HUES48 (cell line): ENCODE results near the gene HTT.
A peak's percentile ranks its signal among the peaks of the same experiment; 100 is the strongest.

ENCODE experiments used
- H3K27ac ChIP-seq: one replicate; pipeline ENCODE4 v1.7.0; 2013; ENCODE audit warnings: low read depth, low read length, inconsistent platforms
- H3K27me3 ChIP-seq: 2 replicates; pipeline ENCODE4 v1.6.1; 2013; ENCODE audit warnings: mild to moderate bottlenecking, low read length; ENCODE audit not compliant: control insufficient read depth, insufficient read depth
- H3K36me3 ChIP-seq: 2 replicates; pipeline ENCODE4 v1.6.1; 2013; ENCODE audit warnings: low read length; ENCODE audit not compliant: control insufficient read depth, insufficient read depth
- H3K4me1 ChIP-seq: 2 replicates; pipeline ENCODE4 v1.6.1; 2013; ENCODE audit warnings: mild to moderate bottlenecking, low read length; ENCODE audit not compliant: control insufficient read depth, insufficient read depth
- H3K4me3 ChIP-seq: 2 replicates; pipeline ENCODE4 v1.5.1; 2013; ENCODE audit warnings: mild to moderate bottlenecking, low read depth, low read length
- H3K9ac ChIP-seq: 2 replicates; pipeline ENCODE4 v1.6.1; 2013; ENCODE audit warnings: mild to moderate bottlenecking, low read depth, low read length, moderate library complexity
- H3K9me3 ChIP-seq: 2 replicates; pipeline ENCODE4 v1.6.1; 2013; ENCODE audit warnings: low read length; ENCODE audit not compliant: control insufficient read depth, insufficient read depth

HTT gene

DNA sequence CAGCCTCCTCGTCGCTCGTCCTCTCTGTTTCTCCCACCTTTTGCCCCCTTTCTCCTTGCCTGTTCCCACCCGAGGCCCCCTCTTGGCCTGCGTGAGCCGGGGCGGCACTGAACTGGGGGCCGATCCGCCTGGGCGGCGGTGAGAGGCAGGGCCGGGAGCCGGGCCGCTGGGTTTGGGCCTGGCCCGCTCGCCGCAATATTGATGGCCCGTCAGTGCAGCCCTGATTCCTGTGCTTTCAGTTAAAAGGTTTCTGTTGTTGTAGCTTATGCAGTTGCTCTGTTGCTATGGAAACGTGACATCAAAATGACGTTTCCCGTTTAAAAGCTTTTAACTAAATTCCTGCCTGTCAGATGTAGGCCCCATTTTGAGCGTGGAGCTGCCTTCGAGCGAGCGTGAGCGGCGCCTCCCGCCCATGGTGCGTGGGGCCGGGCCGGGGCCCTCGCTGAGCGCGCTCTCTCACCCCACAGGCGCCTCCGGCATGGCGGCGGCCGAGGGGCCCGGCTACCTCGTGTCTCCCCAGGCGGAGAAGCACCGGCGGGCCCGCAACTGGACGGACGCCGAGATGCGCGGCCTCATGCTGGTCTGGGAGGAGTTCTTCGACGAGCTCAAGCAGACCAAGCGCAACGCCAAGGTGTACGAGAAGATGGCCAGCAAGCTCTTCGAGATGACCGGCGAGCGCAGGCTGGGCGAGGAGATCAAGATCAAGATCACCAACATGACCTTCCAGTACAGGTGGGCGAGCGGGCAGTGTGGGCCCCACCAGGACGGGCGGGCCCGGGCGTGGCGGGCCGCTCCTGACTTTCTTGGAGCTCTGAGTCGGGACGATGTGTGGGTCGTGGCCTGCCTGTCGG lies 174.6 kb downstream of the HTT start, which contains the start of gene MSANTD1:
Gene MSANTD1, plus strand, starts transcription at position 349 of the 851 bp plus-strand sequence. Its CDS starts 64 bp downstream, at position 413.
- Histone ChIP-seq H3K4me1 (peaks cover 4% of the 10 kb centered on the region; the same call in 1 of the 2 replicates), H3K27ac (no peak within 1 kb of the TSS), H3K9ac (no peak within 1 kb of the TSS)

DNA sequence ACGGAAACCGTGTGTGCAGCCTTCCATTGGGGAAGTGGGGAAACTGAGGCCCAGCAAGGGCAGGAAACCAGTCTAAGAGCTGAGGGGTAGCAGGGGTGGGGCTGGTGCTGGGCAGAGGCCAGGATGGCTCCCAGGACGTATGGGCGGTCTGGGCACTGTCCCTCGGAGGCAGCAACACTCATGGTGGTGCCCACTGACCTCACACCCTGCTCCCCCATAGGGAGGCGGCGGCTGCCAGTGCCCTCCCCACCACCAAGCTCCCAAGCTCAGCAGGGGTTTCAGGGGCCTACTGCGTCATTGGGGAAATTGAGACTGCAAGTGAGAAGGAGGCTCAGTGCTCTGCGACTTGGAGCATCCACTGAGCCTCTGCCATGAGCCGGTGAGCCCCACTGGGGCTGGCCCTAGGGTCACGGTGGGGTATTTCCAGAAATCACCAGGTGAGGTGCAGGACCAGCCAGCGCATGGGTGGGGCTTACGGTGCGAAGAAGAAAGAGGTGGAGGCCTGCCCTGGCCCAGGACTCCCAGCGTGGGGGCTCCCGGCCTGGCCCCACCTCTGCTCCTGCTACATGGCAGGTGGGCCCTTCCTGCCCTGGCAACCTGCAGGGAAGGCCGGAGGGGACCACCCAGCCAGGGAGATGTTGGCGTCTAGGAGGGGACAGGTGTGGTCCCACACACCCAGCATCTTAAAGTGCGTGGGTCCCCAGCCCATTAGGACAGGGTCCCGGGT lies 175.4 kb downstream of the HTT start:
- H3K36me3 ChIP-seq: no peaks in the 10 kb centered on the region
- H3K9ac ChIP-seq: no peak overlapping the region
- H3K27me3 ChIP-seq: no peaks in the 10 kb centered on the region
- no peak overlapping the region for H3K4me3 ChIP-seq
- H3K4me1 ChIP-seq: peaks cover 4% of the 10 kb centered on the region; the same call in 1 of the 2 replicates
- no peaks in the 10 kb centered on the region for H3K9me3 ChIP-seq
- no peak overlapping the region for H3K27ac ChIP-seq

More for the DNA sequence above, 174.6 kb downstream of the HTT start, which contains the start of gene MSANTD1:
- Histone ChIP-seq H3K27me3 (no peaks in the 10 kb centered on the region), H3K4me3 (no peak within 1 kb of the TSS), H3K9me3 (no peaks in the 10 kb centered on the region), H3K36me3 (no peaks in the 10 kb centered on the region)

DNA sequence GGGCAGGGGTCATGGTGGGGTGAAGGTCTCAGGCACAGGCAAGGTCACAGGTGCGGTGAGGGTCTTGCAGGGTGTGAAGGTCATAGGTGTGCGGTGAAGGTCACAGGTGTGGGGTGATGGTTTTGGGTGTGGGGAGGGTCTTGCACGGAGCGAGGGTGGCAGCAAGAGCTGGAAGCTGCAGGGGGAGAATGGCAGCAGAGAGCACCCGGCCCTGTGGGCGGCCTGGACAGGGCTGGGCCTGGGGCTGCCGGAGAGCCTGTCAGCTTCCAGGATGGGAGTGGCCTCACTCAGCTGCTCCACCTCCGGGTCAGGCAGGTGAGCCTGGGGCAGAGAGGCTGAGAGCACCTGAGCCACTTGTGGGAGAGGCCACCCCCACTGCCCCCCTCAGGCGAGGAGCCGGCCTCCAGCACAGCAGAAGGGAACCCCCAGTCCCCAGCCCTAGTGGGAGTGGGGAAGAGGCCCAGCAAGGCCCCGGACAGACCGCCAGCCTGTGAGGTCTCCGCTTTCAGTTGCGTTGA lies 176.0 kb downstream of the HTT start:
- Histone ChIP-seq H3K27me3 (no peaks in the 10 kb centered on the region), H3K4me1 (peaks cover 4% of the 10 kb centered on the region; the same call in 1 of the 2 replicates), H3K27ac (peak overlapping the region; percentile 12), H3K4me3 (no peak overlapping the region), H3K9ac (no peak overlapping the region), H3K36me3 (no peaks in the 10 kb centered on the region), H3K9me3 (no peaks in the 10 kb centered on the region)

DNA sequence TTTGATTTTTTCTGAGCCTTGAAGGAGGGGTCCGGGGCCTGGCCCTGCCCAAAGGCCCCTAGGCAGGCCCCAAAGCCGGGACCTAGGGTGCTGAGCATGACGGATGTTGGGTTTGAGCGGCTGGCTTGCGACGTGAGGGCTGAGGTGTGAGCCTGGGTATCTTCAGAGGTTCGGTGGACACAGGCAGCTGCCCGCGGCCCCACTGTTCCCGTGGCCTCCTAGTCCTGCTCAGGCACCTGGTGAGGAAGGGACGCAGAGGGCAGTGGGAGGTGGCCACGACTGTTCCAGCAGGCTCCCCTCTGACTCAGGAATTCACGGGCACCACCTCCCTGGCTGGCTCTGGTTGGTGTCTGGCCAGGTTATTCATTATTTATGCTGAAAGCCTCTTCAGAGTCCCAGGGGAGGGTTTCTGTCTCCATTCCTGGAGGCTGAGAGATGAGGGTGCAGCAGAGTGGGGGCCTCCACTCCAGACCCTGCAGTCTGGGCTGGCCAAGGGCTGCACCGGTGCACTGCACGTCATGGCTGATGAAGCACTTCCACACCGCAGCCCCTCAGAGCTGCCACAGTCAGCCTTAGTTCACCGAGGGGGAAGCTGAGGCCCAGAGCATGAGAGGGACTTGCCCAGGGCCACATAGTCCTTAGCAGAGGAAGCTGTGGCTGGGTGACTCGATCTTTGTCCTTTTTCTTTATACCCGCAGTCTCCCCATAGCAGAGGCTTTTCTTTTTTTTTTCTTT lies 176.6 kb downstream of the HTT start:
- no peak overlapping the region for H3K4me3 ChIP-seq
- H3K4me1 ChIP-seq: peaks cover 4% of the 10 kb centered on the region; the same call in 1 of the 2 replicates
- H3K27me3 ChIP-seq: no peaks in the 10 kb centered on the region
- peak overlapping the region; percentile 12 for H3K27ac ChIP-seq
- H3K9ac ChIP-seq: no peak overlapping the region
- H3K36me3 ChIP-seq: no peaks in the 10 kb centered on the region
- no peaks in the 10 kb centered on the region for H3K9me3 ChIP-seq

DNA sequence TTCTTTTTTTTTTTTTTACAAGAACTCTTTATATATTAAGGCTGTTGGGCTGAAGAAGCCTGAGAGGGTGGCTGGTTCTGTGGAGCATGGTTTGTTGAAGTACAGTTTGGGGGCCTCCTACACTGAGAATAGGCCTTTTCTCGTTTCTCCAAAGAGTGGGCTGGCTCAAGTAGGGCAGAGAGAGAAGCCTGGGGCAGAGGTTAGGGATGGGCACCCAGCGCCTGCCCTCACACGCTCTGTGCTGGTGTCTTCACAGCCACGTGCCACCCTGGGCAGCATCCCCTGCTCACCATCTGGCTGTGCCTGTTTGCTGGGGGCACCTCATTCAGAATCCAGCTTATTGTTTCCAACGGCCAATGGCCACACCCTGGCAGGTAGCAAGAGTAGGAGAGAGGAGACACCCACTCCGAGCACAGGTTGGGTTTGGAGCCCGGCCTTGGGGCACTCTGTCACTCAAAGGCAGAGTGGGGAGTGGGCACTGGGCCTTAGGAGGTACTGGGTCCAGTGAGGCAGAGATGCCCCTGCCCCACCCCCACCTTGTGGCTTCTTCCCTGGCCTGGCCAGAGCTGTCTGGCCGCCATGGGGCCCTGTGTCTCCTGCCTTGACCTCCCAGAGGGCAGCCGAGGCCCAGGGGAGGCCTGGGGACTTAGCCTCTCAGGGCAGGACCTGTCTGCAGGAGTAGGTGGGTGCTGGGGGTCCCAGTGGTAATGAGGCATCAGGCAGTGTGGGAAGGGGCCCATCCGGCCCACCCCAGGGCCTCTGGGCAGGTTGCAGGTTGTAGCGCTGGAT lies 177.4 kb downstream of the HTT start:
- Histone ChIP-seq H3K4me1 (peaks cover 4% of the 10 kb centered on the region; the same call in 1 of the 2 replicates), H3K4me3 (no peak overlapping the region), H3K9me3 (no peaks in the 10 kb centered on the region), H3K9ac (no peak overlapping the region), H3K27ac (no peak overlapping the region), H3K36me3 (no peaks in the 10 kb centered on the region), H3K27me3 (no peaks in the 10 kb centered on the region)

DNA sequence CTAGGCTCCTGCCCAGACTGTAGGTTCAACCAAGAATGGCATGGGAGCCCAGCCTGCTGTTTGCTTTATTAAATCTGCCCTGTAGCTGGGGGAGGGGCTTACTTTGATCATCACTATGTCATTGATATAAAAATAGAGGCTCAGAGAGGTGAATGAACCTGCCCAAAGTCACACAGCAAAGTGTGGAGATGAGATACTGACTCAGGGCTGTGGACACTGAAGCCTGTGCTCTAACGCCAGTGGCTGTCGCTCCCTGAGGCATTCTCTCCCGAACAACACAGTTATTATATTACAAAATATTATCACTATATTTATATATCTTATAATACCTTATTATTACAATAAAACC lies 178.0 kb downstream of the HTT start:
- Histone ChIP-seq H3K27ac (no peak overlapping the region), H3K4me3 (no peak overlapping the region), H3K36me3 (no peaks in the 10 kb centered on the region), H3K27me3 (no peaks in the 10 kb centered on the region), H3K4me1 (peaks cover 4% of the 10 kb centered on the region; the same call in 1 of the 2 replicates), H3K9ac (no peak overlapping the region), H3K9me3 (no peaks in the 10 kb centered on the region)

DNA sequence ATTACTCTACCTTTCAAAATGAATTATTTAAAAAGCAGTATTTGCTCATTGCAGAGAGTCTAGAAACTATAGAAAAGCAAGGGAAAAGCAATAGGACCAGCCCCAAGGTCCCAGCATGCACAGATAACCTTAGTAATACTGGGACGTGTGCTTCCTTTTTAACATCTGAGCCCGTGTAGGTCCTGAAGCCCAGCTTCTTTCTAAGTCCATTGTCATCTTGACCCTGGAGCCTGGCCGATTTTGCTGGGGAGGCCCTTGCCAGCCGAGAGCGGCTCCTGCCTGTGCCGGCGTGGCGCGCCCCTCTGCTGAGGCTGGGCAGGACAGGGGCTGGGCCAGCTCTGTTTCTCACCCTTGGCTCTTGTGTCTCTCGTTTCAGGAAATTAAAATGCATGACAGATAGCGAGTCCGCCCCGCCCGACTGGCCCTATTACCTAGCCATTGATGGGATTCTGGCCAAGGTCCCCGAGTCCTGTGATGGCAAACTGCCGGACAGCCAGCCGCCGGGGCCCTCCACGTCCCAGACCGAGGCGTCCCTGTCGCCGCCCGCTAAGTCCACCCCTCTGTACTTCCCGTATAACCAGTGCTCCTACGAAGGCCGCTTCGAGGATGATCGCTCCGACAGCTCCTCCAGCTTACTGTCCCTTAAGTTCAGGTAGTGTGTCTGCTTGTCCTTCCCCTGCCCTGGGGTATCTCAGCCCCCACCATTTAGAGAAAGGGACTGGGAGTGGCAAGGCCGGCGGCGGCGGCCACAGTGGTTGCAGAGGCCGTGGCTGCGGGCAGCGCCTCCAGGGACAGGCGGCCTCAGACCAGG lies 178.6 kb downstream of the HTT start:
- Histone ChIP-seq H3K9ac (no peak overlapping the region), H3K4me3 (no peak overlapping the region), H3K27me3 (no peaks in the 10 kb centered on the region), H3K36me3 (no peaks in the 10 kb centered on the region), H3K9me3 (no peaks in the 10 kb centered on the region), H3K4me1 (peaks cover 4% of the 10 kb centered on the region; the same call in 1 of the 2 replicates), H3K27ac (no peak overlapping the region)

DNA sequence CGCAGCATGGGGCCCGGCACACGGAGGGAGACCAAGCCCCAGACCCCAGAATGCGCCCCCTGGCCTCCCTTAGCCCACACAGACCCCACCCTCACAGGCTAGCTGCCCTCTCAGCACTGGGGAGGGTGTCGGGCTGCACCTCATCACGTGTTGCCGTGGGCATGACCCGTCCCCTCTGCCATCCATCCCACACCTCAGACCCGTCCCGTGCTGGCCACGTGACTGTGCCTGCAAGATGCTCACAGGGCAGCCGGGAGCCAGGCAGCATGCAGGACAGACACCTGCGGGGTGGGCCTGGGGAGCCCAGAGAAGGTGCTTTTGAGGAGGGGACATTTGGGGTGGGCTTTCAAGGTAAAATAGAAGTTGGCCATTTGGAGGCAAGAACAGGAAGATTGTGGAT lies 179.3 kb downstream of the HTT start:
- Histone ChIP-seq H3K4me1 (peaks cover 4% of the 10 kb centered on the region; the same call in 1 of the 2 replicates), H3K27ac (no peak overlapping the region), H3K9me3 (no peaks in the 10 kb centered on the region), H3K4me3 (no peak overlapping the region), H3K9ac (no peak overlapping the region), H3K36me3 (no peaks in the 10 kb centered on the region), H3K27me3 (no peaks in the 10 kb centered on the region)

DNA sequence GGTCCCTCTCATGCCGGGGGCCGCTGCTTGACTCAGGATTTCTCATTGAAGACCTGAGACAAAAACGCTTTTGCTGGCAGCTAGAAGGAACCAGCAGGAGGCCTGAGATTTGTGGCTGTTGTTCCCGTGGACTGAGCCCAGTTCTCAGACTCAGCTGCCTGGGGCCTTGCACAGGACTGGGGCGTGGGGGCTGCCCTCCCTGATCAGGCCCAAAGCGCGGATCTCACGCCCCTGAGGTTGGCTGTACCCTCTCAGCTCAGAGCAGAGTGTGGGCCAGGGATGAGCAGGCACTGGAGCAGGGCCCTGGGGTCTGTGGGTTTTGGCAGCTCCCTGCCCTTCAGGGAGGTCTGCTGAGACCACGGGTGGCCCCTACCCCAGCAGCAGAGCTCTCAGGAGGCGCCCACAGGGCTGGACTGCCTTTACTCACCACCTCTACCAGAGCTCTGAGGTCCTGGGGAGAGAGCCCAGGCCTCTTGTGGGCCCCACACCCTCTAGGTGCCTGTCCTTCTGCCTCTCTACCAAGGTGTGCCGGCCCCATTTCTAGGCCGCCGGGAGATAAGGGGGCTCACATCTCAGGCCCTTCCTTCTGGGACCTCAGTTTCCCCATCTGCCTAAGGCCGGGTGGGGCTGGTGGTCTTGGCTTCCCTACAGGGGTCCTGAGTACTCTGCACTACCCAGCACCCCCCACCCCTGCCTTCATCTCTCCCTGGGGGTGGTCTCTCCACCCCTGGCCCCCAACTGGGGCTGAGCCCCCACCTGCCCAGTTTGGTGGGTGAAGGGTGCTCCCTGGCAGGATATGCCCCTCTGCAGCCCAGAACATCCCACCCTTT lies 180.0 kb downstream of the HTT start:
- Histone ChIP-seq H3K4me1 (peaks cover 4% of the 10 kb centered on the region; the same call in 1 of the 2 replicates), H3K4me3 (no peak overlapping the region), H3K36me3 (no peaks in the 10 kb centered on the region), H3K27ac (no peak overlapping the region), H3K27me3 (no peaks in the 10 kb centered on the region), H3K9me3 (no peaks in the 10 kb centered on the region), H3K9ac (no peak overlapping the region)
